Limb (tissue), 2 donors: ENCODE data around the gene RNU5D-1.
"Not testable (repeated sequence)": the region's sequence is repeated elsewhere in the genome, so short reads cannot be mapped to it uniquely, and the experiment has no call there.

Experiments
- DNase-seq, 2 donors: peaks; one replicate each; pipeline ENCODE4 v3.0.0-alpha.2; 2016; ENCODE audit errors: extremely low spot score in 2 of 2

The RNU5D-1 gene

GRCh38 chr1:44730741-44731512 is at the start of gene RNU5D-1:
RNU5D-1 (minus strand) TSS chr1:44731170.
- peak; percentile 94 to 96 for DNase-seq

- DNase-seq = no peak
These were observed 49.7 kb upstream of the RNU5D-1 start for GRCh38 chr1:44780583-44781121.

GRCh38 chr1:44778705-44779576 is 48.0 kb upstream of the RNU5D-1 start:
- no peak for DNase-seq

GRCh38 chr1:44777969-44778635 is 47.1 kb upstream of the RNU5D-1 start:
- no peak for DNase-seq

- no peak for DNase-seq
These were observed 46.6 kb upstream of the RNU5D-1 start for GRCh38 chr1:44777547-44777946.

GRCh38 chr1:44776730-44777068 is 45.7 kb upstream of the RNU5D-1 start:
- no peak for DNase-seq

- DNase-seq = no peak
These were observed 45.2 kb upstream of the RNU5D-1 start for GRCh38 chr1:44775930-44776729.

GRCh38 chr1:44775078-44775929 is 44.3 kb upstream of the RNU5D-1 start, which contains the start of gene RPS8:
RPS8 (plus strand) TSS chr1:44775540; CDS start chr1:44775597, 57 bp downstream.
- DNase-seq = peak; percentile 93 to 96

GRCh38 chr1:44766421-44766820 is 35.5 kb upstream of the RNU5D-1 start:
- DNase-seq = not testable (repeated sequence)

- no peak for DNase-seq
These were observed 29.9 kb upstream of the RNU5D-1 start for GRCh38 chr1:44760876-44761275.

- DNase-seq = no peak
These were observed 28.1 kb upstream of the RNU5D-1 start for GRCh38 chr1:44759077-44759476.

- DNase-seq = no peak
These were observed 26.4 kb upstream of the RNU5D-1 start for GRCh38 chr1:44757420-44757819.

- DNase-seq = no peak
These were observed 16.9 kb upstream of the RNU5D-1 start for GRCh38 chr1:44747878-44748277.

GRCh38 chr1:44743211-44743610 is 12.2 kb upstream of the RNU5D-1 start:
- DNase-seq = no peak

GRCh38 chr1:44740179-44740617 is 9.2 kb upstream of the RNU5D-1 start:
- DNase-seq = no peak

GRCh38 chr1:44739307-44740178 is 8.6 kb upstream of the RNU5D-1 start, which contains the start of gene KIF2C:
KIF2C (plus strand) TSS chr1:44739837; CDS start chr1:44739933, 96 bp downstream.
- peak; percentile 97 to 98 for DNase-seq

GRCh38 chr1:44738953-44739306 is 8.0 kb upstream of the RNU5D-1 start:
- DNase-seq = not testable (repeated sequence)

- no peak for DNase-seq
These were observed 5.0 kb upstream of the RNU5D-1 start for GRCh38 chr1:44735992-44736391.

GRCh38 chr1:44733784-44734183 is 2.8 kb upstream of the RNU5D-1 start:
- no peak for DNase-seq
